Measurements from ENCODE around the gene ZBTB20.
A peak's percentile ranks its signal among the peaks of the same experiment; 100 is the strongest.

Gene ZBTB20

GRCh38 chr3:115146418-115147328 is at the start of gene ZBTB20:
TSS of gene ZBTB20 (minus strand) at chr3:115147288.
- H4K20me1 ChIP-seq (ENCODE audit: insufficient read depth, low read length): no peaks in the 10 kb centered on the region
- no peaks in the 10 kb centered on the region for H3K27me3 ChIP-seq (replicated peaks; ENCODE audit: insufficient read depth, low read length)
- H3F3A ChIP-seq (ENCODE audit: insufficient read depth, low read length): no peaks in the 10 kb centered on the region
- no peaks in the 10 kb centered on the region for H3K36me3 ChIP-seq (replicated peaks; ENCODE audit: insufficient read depth, low read length)
- no peaks in the 10 kb centered on the region for H3K9me3 ChIP-seq (replicated peaks; ENCODE audit: insufficient read depth, low read length)
- H3K9ac ChIP-seq (ENCODE audit: low read length): peak within 1 kb of the TSS; percentile 74
- no peaks in the 10 kb centered on the region for H3K79me2 ChIP-seq (ENCODE audit: low read length)
- peak; percentile 51 for DNase-seq
- H3K9me2 ChIP-seq (replicated peaks; ENCODE audit: insufficient read depth, low read length): no peaks in the 10 kb centered on the region
- peak within 1 kb of the TSS; percentile 79 for H3K4me3 ChIP-seq (ENCODE audit: low read length)
- H3K27ac ChIP-seq (ENCODE audit: low read length): peak within 1 kb of the TSS; percentile 67; the same call in 1 of the 2 replicates
- peaks cover 2% of the 10 kb centered on the region for H3K4me1 ChIP-seq (ENCODE audit: low read length)
- TF ChIP-seq EZH2 (optimal IDR thresholded peaks at IDR 0.05; ENCODE audit: low read depth, low read length): no peak
- no peak for TF ChIP-seq CTCF (IDR thresholded peaks at IDR 0.05; ENCODE audit: low read length)
- no peak for TF ChIP-seq EZH2phosphoT487 (IDR thresholded peaks at IDR 0.05; ENCODE audit: low read length)
- H3K4me2 ChIP-seq (ENCODE audit: low read depth, low read length): peak within 1 kb of the TSS; percentile 76
- peak within 1 kb of the TSS; percentile 66 for H2AFZ ChIP-seq (ENCODE audit: low read length)

DNA sequence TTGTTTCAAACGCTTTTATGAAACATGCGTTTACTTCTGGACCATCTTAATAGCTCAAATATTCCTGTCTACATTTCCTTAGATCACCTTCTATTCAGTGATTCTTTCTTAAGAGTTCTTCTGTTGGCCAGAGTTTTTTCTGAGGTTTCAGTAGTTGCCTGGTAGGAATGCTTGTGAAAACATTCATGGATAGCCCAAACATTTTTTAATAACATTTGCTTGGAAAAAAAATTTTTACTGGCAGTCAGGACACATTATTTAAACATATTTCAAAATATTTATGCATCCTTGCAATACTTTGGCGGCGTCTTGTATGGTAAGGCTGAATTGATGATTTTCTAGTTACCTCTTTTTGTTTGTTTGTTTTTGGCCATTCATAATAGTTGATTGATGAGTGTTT is 47.4 kb upstream of the ZBTB20 start:
- no peak for TF ChIP-seq EZH2phosphoT487 (IDR thresholded peaks at IDR 0.05; ENCODE audit: low read length)
- H3K27me3 ChIP-seq (replicated peaks; ENCODE audit: insufficient read depth, low read length): no peaks in the 10 kb centered on the region

DNA sequence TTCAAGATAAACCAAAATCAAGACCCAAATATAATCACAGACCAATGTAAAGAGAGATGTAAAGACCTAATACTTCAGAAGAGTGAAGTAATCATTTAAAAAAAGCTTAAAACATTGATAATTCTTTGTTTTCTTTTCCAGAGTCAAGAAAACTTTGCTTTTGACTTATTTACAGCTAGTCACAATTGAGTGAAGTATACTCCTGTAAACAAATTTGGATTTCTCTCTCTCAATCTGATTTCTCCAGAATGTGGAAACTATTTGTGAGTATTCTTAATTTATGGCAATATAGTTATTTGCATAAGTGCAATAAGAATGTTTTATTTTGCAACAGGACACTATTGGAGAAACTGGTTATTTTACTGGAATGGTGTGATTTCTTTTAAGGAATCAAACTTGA is 43.7 kb upstream of the ZBTB20 start:
- Histone ChIP-seq H2AFZ (ENCODE audit: low read length) (no peak overlapping the region), H3K4me1 (ENCODE audit: low read length) (peaks cover 10% of the 10 kb centered on the region), H3K9me3 (replicated peaks; ENCODE audit: insufficient read depth, low read length) (no peaks in the 10 kb centered on the region), H3K36me3 (replicated peaks; ENCODE audit: insufficient read depth, low read length) (no peaks in the 10 kb centered on the region), H3F3A (ENCODE audit: insufficient read depth, low read length) (peaks cover 17% of the 10 kb centered on the region), H3K4me3 (ENCODE audit: low read length) (no peak overlapping the region), H3K27me3 (replicated peaks; ENCODE audit: insufficient read depth, low read length) (no peaks in the 10 kb centered on the region), H3K27ac (ENCODE audit: low read length) (no peak overlapping the region), H3K4me2 (ENCODE audit: low read depth, low read length) (no peak overlapping the region), H3K9me2 (replicated peaks; ENCODE audit: insufficient read depth, low read length) (no peaks in the 10 kb centered on the region), H4K20me1 (ENCODE audit: insufficient read depth, low read length) (no peaks in the 10 kb centered on the region), H3K9ac (ENCODE audit: low read length) (no peak overlapping the region), H3K79me2 (ENCODE audit: low read length) (no peaks in the 10 kb centered on the region)
- TF ChIP-seq EZH2 (optimal IDR thresholded peaks at IDR 0.05; ENCODE audit: low read depth, low read length) (no peak), EZH2phosphoT487 (IDR thresholded peaks at IDR 0.05; ENCODE audit: low read length) (no peak), CTCF (IDR thresholded peaks at IDR 0.05; ENCODE audit: low read length) (no peak)
- no peak for DNase-seq

More for the DNA sequence above, 47.4 kb upstream of the ZBTB20 start:
- Histone ChIP-seq H3K9ac (ENCODE audit: low read length) (no peak overlapping the region), H3K9me3 (replicated peaks; ENCODE audit: insufficient read depth, low read length) (no peaks in the 10 kb centered on the region), H3K27ac (ENCODE audit: low read length) (no peak overlapping the region), H3K79me2 (ENCODE audit: low read length) (no peaks in the 10 kb centered on the region), H3K4me3 (ENCODE audit: low read length) (no peak overlapping the region), H3K9me2 (replicated peaks; ENCODE audit: insufficient read depth, low read length) (no peaks in the 10 kb centered on the region), H3K36me3 (replicated peaks; ENCODE audit: insufficient read depth, low read length) (no peaks in the 10 kb centered on the region), H4K20me1 (ENCODE audit: insufficient read depth, low read length) (no peaks in the 10 kb centered on the region), H2AFZ (ENCODE audit: low read length) (no peak overlapping the region), H3K4me1 (ENCODE audit: low read length) (no peaks in the 10 kb centered on the region), H3F3A (ENCODE audit: insufficient read depth, low read length) (no peaks in the 10 kb centered on the region), H3K4me2 (ENCODE audit: low read depth, low read length) (no peak overlapping the region)
- no peak for DNase-seq

Measured in MM.1S (cell line).